Activated CD4-positive, alpha-beta T cell treated with anti-CD3 and anti-CD28 coated beads for 24 hours (primary cell): Measurements from ENCODE around the gene GSTM5.
"Not testable (repeated sequence)": the region's sequence is repeated elsewhere in the genome, so short reads cannot be mapped to it uniquely, and the experiment has no call there.

Experiments
- DNase-seq, 2 donors: peaks; one replicate each; pipeline ENCODE4 v3.0.0-alpha.2; 2020; ENCODE audit warnings: low read depth in 2 of 2

The GSTM5 gene

GRCh38 chr1:109728870-109729269 is 16.8 kb downstream of the GSTM5 start:
- DNase-seq: no peak

- no peak for DNase-seq
These were observed 18.6 kb downstream of the GSTM5 start for GRCh38 chr1:109730666-109731065.

- DNase-seq: no peak
These were observed 20.4 kb downstream of the GSTM5 start for GRCh38 chr1:109732390-109732881.

DNA sequence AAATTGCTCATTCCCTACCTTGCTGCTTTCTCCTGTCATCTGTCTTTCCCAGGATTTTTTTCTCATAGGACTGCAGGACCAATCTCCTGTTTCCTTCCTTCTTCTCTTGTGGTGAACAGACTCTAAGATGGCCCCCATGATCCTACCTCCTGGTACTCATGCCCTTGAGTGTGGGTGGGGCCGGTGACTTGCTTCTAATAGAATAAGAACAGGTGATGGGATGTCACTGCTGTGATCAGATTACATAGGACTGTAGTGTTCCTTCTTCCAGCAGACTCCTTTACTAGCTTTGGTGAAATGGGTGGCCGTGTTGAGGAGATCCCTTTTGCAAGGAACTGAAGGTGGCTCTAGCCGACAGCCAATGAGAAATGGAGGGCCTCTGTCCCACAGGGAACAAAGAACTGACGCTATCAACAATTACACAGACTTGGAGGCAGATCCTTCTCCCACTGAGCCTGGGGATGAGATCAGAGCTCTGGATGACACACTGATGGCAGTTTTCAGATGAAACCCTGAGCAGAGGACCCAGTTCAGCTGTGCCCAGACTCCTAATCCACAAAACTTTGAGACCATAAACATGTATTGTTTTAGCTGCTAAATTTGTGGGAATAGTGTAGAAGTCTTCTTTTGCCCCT is 21.3 kb downstream of the GSTM5 start:
- DNase-seq: no peak

- DNase-seq: peak; percentile 76 to 84
These were observed 27.9 kb downstream of the GSTM5 start for GRCh38 chr1:109739738-109740614.

- peak in 1 of 2 donors; percentile 1 for DNase-seq
These were observed 28.7 kb downstream of the GSTM5 start, which contains the start of gene GSTM3 for GRCh38 chr1:109740615-109741373. Gene GSTM3, minus strand, starts transcription at chr1:109741038. Its CDS starts 751 bp downstream, at chr1:109740287.

GRCh38 chr1:109748311-109748710 is 36.3 kb downstream of the GSTM5 start:
- DNase-seq: not testable (repeated sequence)

- DNase-seq: no peak
These were observed 37.2 kb downstream of the GSTM5 start for GRCh38 chr1:109749221-109749620.

DNA sequence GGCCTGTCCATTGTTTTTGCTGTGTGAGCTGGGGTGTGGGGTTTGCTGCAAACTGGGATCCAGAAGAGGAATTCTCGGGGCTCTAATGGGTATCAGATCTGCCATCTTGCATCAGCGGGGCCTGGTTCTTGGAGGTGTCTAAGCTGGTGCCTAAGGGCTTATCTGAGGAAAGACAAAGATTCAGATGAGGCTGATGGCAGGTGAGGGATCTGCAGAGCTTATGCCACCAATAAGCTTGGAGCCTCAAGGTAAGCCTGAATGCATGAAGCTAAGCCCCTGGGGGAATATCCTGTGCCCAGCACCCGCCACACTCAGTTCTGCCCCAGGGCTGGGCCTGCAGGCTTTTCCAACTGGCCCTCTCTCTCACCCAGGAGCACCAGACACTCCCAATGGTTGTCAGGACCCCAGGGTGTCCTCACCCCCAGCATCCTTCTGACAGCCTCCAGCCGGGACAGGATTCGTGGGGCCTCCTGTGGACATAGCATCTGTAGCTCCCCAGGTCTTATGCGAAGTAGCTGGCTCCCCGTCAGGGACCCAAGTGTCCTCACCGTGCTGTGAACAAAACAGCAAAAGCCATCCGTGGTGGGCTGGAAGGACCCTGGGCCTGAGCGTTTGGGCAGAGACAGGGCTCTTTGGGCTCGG is 38.3 kb downstream of the GSTM5 start:
- DNase-seq: no peak

DNA sequence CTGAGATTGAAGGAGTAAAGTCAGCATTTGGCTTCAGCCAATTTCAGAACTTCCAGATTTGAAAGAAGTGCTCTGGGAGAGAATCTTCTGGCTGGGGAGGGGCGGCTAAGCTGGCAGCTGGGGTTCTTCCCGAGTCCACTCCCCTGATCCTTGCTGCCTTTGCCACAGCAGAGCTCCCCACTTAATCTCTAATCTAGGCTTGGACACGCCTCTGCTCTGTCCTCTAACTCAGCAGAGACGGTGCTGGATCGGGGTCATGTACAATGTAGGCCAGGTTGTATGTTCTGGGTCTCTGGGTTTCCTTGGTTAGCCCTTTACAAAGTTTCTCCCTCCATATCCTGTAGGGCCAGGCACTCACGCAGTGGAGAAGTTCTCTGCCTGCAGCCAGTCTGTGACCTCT is 38.9 kb downstream of the GSTM5 start:
- no peak for DNase-seq

GRCh38 chr1:109751531-109752260 is 39.6 kb downstream of the GSTM5 start:
- DNase-seq: no peak

- DNase-seq: no peak
These were observed 42.7 kb downstream of the GSTM5 start for GRCh38 chr1:109754738-109755137.

DNA sequence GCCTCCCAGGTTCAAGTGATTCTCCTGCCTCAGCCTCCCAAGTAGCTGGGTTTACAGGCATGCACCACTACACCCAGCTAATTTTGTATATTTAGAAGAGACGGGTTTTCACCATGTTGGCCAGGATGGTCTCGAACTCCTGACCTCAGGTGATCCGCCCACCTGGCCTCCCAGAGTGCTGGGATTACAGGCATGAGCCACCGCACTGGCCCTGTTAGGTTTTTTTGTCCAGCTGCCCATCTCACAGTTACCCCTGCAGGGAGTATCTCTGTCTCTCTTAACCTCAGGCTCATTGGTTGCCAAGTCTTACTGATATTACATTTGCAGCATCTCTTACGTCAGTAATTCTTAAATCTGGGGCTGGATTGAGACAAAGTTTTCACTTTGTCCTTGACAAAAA is 44.3 kb downstream of the GSTM5 start:
- DNase-seq: not testable (repeated sequence)

DNA sequence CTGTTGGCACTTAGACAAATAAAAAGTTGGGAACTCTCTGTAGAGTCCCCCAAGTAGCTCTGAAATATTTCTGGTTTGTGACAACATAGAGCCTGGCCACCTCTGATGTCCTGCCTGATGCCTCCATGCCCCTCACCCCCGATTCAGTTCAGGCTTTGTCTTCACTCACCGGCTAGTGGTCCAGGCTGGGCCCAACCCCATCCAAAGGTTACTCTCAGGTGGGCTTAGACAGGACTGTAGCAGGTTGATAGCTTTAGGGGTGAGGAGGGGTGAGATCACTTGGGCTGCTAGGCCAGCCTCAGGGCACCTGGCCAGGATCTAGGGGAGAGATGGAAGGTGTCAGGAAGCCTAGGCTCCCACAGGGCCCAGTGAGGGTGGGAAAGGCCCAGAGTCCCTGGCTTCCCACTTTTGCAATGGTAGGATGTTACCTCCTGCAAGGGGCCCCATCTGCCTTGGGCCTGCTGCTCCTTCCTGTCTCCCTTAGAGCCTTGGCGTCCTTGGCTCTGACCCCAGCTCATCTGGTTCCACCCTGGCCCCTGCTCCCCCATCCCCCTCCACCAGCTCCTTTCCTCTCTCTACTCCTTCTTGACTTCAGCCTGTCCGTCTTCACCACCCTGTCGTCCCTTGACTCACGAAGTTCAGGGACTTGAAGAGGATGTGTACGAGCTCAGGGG is 44.9 kb downstream of the GSTM5 start:
- DNase-seq: no peak

DNA sequence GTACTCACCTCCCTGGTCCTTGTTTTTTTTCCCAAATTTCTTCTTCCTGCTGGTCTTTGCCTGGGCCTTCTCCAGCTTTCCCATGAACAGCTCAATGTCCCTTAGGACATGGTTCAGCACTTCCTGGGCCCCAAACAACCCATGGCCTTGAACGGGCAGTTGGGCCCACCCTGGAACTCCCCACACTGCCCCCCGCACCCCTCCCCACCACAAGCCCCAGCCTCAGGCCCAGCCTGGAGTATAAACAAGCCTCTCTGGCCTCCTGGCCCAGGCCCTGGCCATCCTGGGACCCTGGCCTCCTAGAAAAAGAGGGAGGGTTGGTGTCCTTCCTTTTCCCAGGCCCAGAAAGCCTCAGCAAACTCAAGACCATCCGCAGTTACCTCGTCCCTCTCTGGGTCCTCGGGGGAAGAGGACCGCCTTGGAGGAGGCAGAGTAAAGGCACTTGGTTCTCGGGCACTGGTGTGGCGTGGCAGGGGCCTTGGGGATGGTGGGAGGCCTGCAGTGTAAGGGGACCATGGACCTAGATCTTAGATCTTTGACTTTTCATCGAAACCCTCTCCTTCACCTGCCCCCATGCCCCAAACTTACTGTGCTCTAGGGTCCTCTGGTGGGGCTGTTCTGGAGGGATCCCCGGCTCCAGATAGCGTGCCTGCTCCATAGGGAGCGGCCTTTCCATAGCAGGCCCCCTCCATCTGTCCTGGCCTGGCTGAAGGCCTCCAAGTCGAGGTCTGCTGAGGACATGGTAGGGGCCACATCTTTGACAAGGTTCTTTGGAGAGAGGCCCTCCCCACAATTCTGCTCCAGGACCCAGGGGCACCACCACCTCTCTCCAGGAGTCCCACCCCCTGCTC is 46.1 kb downstream of the GSTM5 start:
- no peak for DNase-seq

DNA sequence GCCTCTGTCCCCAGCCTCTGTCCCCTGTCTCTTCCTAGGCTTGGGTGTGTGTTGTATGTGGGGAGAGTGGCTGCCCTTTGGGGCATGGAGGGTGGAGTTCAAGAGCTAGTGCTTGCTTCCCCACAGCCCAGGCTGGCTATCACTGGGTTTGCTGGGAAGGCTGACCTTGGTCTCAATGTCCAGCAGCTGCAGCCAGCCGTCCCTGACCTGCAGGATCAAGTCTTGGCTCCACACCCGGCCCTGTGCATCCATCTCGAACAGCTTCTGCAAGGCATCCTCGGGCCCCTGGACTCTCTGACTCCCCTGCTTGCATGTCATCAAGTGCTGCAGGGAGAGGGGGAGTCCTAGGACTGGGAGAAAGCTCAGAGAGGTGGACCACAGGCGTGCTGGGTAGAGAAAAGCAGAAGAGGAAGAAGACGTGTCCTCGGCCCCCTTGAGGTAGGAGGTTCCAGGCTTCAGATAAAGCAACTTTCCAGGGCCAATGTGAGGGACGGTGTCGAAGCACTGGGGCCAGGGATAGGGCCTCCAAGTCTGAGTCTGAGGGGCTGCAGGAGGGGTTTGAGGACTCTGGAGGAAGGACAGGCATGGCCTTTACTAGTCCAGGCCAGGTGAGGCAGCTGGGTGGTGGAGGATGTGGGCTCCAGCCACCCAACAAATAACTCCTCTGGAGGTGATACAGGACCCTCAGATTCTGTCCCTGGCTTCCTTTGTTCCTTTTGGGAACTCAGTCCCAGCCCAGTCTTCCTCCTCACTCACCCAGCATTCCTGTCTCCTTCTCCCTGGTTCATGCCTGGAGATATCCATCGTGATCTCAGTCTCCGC is 47.7 kb downstream of the GSTM5 start:
- DNase-seq: no peak

- no peak for DNase-seq
These were observed 48.7 kb downstream of the GSTM5 start for GRCh38 chr1:109760581-109761226.
